Uterus (tissue), 2 donors: ENCODE data around the gene PGLYRP1.

Experiments used
- CTCF ChIP-seq, 4 experiments: fragments of 200-600 bp in 2 of 4; fragments of 450-650 bp in 2 of 4; sonication (generic) in 2 of 4; IDR thresholded peaks; one replicate each; pipeline ENCODE4 v1.5.1; 2016 to 2019; ENCODE audit warnings: antibody characterized with exemption in 4 of 4, mild to moderate bottlenecking in 2 of 4, moderate library complexity in 1 of 4
- POLR2A ChIP-seq, 2 donors: fragments of 450-650 bp; IDR thresholded peaks; one replicate each; pipeline ENCODE4 v1.6.1; 2016; ENCODE audit warnings: antibody characterized with exemption in 2 of 2, mild to moderate bottlenecking in 1 of 2, moderate library complexity in 1 of 2

DNA sequence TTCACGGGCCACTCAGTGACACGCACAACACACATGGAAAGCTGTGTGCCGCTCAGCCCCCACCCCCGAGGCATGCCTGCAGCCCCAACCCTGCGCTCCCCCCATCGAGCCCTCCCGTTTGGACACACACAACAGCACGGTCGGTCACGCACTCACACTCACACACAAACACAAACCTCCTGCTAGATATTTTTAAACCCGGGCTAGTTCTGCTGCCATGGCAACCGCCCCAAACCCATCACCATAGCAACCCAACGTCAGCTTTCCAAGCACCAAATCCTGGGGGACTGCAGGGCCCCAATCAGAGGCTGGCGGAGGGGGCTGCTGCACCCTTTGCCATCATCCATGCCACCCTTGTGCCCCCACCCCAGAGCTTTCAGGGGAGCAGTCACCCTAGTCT lies 46.7 kb downstream of the PGLYRP1 start:
- no peak for TF ChIP-seq CTCF (IDR thresholded peaks at IDR 0.05)
- no peak for TF ChIP-seq POLR2A (IDR thresholded peaks at IDR 0.05)
